GM12878 (cell line): ENCODE measurements around the gene HIF3A. TPM values are rescaled to one million over a fixed set of nuclear protein-coding genes. Genes with fewer than 3 reads are reported as not detected.

Experiments
- ATAC-seq: fragments of 200-7000 bp; cut with Tn5 transposase; 3 replicates; pipeline ENCODE4 v1.9.1; 2020; ENCODE audit warnings: mild to moderate bottlenecking, moderate library complexity
- BruUV-seq: library from RNA; stranded (reverse); fragments of 400-500 nt; replicated peaks from 2 replicates; lab custom pipeline; 2021; lab: Mats Ljungman, UMichigan
- CTCF ChIA-PET: fragments of 300-600 bp; sonication (Branson Sonifier 250); formaldehyde crosslinking; extraction: SDS; loops from one replicate; lab custom pipeline; 2021; ENCODE audit warnings: inconsistent platforms; lab: Yijun Ruan, JAX
- POLR2A ChIA-PET: fragments of 350-600 bp; formaldehyde crosslinking; extraction: SDS; loops from one replicate; lab custom pipeline; 2021; ENCODE audit warnings: inconsistent platforms; lab: Charles Lee
- RAD21 ChIA-PET: fragments of 300-600 bp; sonication (Branson Sonifier 250); formaldehyde crosslinking; loops from one replicate; lab custom pipeline; 2023; ENCODE audit warnings: antibody characterized with exemption; ENCODE audit not compliant: unreplicated experiment; lab: Charles Lee
- SMC1A ChIA-PET: fragments of 300-600 bp; sonication (Branson Sonifier 250); formaldehyde crosslinking; loops from one replicate; lab custom pipeline; 2023; ENCODE audit not compliant: unreplicated experiment, uncharacterized antibody; lab: Charles Lee
- DNase-seq: peaks from one replicate; pipeline ENCODE4 v3.0.0-alpha.2; 2011; ENCODE audit warnings: low read depth, low spot score
- FAIRE-seq: peaks from 3 replicates; lab custom pipeline; 2011; peaks lifted over from hg19 to GRCh38; lab: Jason Lieb, UNC
- H2AFZ ChIP-seq: 2 replicates; pipeline ENCODE4 v1.6.0; 2011; ENCODE audit warnings: low read depth, low read length, control low read depth; ENCODE audit not compliant: control insufficient read depth
- H3K27ac ChIP-seq: 2 replicates; pipeline ENCODE4 v1.5.1; 2011; ENCODE audit warnings: control low read depth; ENCODE audit not compliant: control insufficient read depth, insufficient read depth
- H3K27me3 ChIP-seq, 2 experiments: replicated peaks in 1 of 2; 2 replicates each; pipeline versions ENCODE4 v1.6.0 to v1.6.1; 2011; ENCODE audit warnings: low read length in 1 of 2; ENCODE audit not compliant: control insufficient read depth in 2 of 2, insufficient read depth in 2 of 2
- H3K36me3 ChIP-seq, 2 experiments: 2 replicates each; pipeline ENCODE4 v1.5.1; 2011; ENCODE audit warnings: low read length in 1 of 2; ENCODE audit not compliant: control insufficient read depth in 2 of 2, insufficient read depth in 2 of 2
- H3K4me1 ChIP-seq: 2 replicates; pipeline ENCODE4 v1.6.1; 2011; ENCODE audit warnings: mild to moderate bottlenecking, low read length, moderate library complexity, mixed read lengths; ENCODE audit not compliant: control insufficient read depth, insufficient read depth
- H3K4me2 ChIP-seq: 2 replicates; pipeline ENCODE4 v1.6.0; 2011; ENCODE audit warnings: control low read depth; ENCODE audit not compliant: control insufficient read depth, insufficient read depth
- H3K4me3 ChIP-seq: fragments of 200-600 bp; sonication (generic); 2 replicates; pipeline ENCODE4 v1.5.1; 2016
- H3K79me2 ChIP-seq: 2 replicates; pipeline ENCODE4 v1.6.0; 2011; ENCODE audit warnings: low read length; ENCODE audit not compliant: control insufficient read depth, insufficient read depth
- H3K9ac ChIP-seq: 2 replicates; pipeline ENCODE4 v1.8.0; 2011; ENCODE audit warnings: low read length, control low read depth, mixed read lengths; ENCODE audit not compliant: control insufficient read depth, insufficient read depth
- H3K9me3 ChIP-seq: replicated peaks from 3 replicates; pipeline ENCODE4 v1.5.1; 2011; ENCODE audit warnings: mild to moderate bottlenecking, low read length; ENCODE audit not compliant: control insufficient read depth, insufficient read depth
- H4K20me1 ChIP-seq: 2 replicates; pipeline ENCODE4 v1.6.0; 2011; ENCODE audit not compliant: control insufficient read depth, insufficient read depth
- E2F8 ChIP-seq: fragments of 450-650 bp; IDR thresholded peaks from 2 replicates; pipeline ENCODE4 v1.6.1; 2018; ENCODE audit warnings: mild to moderate bottlenecking, low read depth, moderate library complexity; ENCODE audit not compliant: partially characterized antibody
- IKZF2 ChIP-seq, 2 experiments: fragments of 450-650 bp; IDR thresholded peaks; 2 replicates each; pipeline ENCODE4 v1.6.1; 2017; ENCODE audit warnings: mild to moderate bottlenecking in 2 of 2, moderate library complexity in 2 of 2
- KDM1A ChIP-seq: fragments of 200-600 bp; sonication (generic); IDR thresholded peaks from 2 replicates; pipeline ENCODE4 v1.6.1; 2016; ENCODE audit warnings: borderline replicate concordance
- MYB ChIP-seq: fragments of 150-350 bp; IDR thresholded peaks from 2 replicates; pipeline ENCODE4 v1.6.1; 2014; ENCODE audit warnings: mild to moderate bottlenecking, low read depth, low read length, borderline replicate concordance
- NBN ChIP-seq: fragments of 450-650 bp; IDR thresholded peaks from 2 replicates; pipeline ENCODE4 v1.6.1; 2016
- SPI1 ChIP-seq: IDR thresholded peaks from 2 replicates; pipeline ENCODE4 v1.6.1; 2011; ENCODE audit warnings: low read depth, mild to moderate bottlenecking, low read length, moderate library complexity, borderline replicate concordance; ENCODE audit not compliant: insufficient read depth
- STAT3 ChIP-seq: IDR thresholded peaks from 2 replicates; pipeline ENCODE4 v1.6.1; 2011; ENCODE audit warnings: low read depth, low read length, improper control_type of control experiment
- SUZ12 ChIP-seq: fragments of 200-600 bp; sonication (generic); IDR thresholded peaks from one replicate; pipeline ENCODE4 v1.6.1; 2018; ENCODE audit warnings: antibody characterized with exemption, mild to moderate bottlenecking; ENCODE audit not compliant: unreplicated experiment
- WGBS: methylation state at CpG from one replicate; pipeline ENCODE4 v1.1.6; 2016; ENCODE audit warnings: low lambda C conversion rate; ENCODE audit not compliant: insufficient replicate concordance, insufficient coverage; ENCODE audit errors: missing lambda C conversion rate; 5-methylcytosine and 5-hydroxymethylcytosine counted together
- in situ Hi-C: fragments of 300-500 bp; cut with MboI; formaldehyde crosslinking; loops from 9 replicates; pipeline ENCODE4 v1.14.3; 2018; ENCODE audit warnings: mixed read lengths
- intact Hi-C: fragments of 100-400 bp; cut with micrococcal nuclease; formaldehyde crosslinking; loops from one replicate; pipeline ENCODE4 v1.14.2; 2022; ENCODE audit not compliant: unreplicated experiment
- polyA plus RNA-seq, 11 experiments: library from polyadenylated mRNA; depleted of rRNA in 4 of 11; unstranded in 6 of 11; stranded (reverse) in 5 of 11; fragments of >200 nt; fragmentation: Nextera tagmentation in 4 of 11; fragmentation: Illumina TruSeq in 1 of 11; extraction: Ambion mirVana in 4 of 11; extraction: Trizol in 1 of 11; gene quantifications; 1 replicate in 1 of 11; 2 replicates in 10 of 11; pipeline versions ENCODE4 v1.2.1 to v1.2.3, GENCODE V29; 2011 to 2016; ENCODE audit warnings: inconsistent platforms in 2 of 11, missing spikeins in 2 of 11, low read depth in 1 of 11
- total RNA-seq, 4 experiments: library from RNA; depleted of rRNA in 3 of 4; stranded (reverse); fragments of >200 nt in 3 of 4; fragmentation: Illumina TruSeq in 1 of 4; extraction: Trizol in 1 of 4; gene quantifications; 2 replicates each; pipeline versions ENCODE4 v1.2.1 to v1.2.3, GENCODE V29; 2013 to 2021
- TF ChIP-seq, protein P1 (sequence below): fragments of 450-650 bp; IDR thresholded peaks from 2 replicates; pipeline ENCODE4 v1.6.1; 2017; ENCODE audit warnings: low read depth, mild to moderate bottlenecking, moderate library complexity
- TF ChIP-seq, protein P2 (sequence below): fragments of 450-650 bp; IDR thresholded peaks from 2 replicates; pipeline ENCODE4 v1.6.1; 2017; ENCODE audit warnings: borderline replicate concordance

The HIF3A gene
- total and polyA plus RNA-seq, 10 of the 15 experiments (the other 5 are each of a cell fraction or from before 2014, with no cell fraction given) = 0.03 to 0.20 (median 0.06) TPM; not detected in 5

DNA sequence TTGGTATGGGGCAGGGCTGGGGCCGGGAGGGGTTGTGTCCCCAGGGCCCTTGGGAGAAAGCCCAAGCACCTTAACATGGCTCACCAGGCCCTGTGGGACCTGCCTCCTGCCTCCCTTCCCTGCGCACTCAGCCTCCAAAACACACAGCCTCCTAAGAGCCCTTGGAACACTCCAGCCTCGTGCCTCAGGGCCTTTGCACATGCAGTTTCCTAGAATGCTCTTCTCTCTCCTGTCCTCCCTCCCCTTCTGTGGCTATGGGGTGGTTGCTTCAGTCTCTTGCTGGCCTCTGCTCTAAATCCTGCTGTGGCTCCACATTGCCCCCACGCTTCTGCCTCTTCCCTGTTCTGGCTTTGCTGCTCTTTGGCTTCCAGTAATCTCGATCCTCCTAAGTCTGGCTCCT, 23.7 kb downstream of the HIF3A start:
- Histone ChIP-seq H2AFZ (no peak overlapping the region), H3K79me2 (no peaks in the 10 kb centered on the region), H3K4me1 (no peaks in the 10 kb centered on the region), H3K36me3 (no peaks in the 10 kb centered on the region), H3K4me2 (no peak overlapping the region), H3K4me3 (no peak overlapping the region), H3K27ac (no peak overlapping the region), H4K20me1 (no peaks in the 10 kb centered on the region), H3K27me3 (no peaks in the 10 kb centered on the region; a peak in 1 of 4 replicates), H3K9me3 (no peaks in the 10 kb centered on the region; the same call in 2 of the 3 replicates)
- WGBS = 33% methylated on average over 5 of the region's 5 CpGs
- no peak for FAIRE-seq
- ChIA-PET CTCF (no interaction called here), SMC1A (no interaction called here), POLR2A (no interaction called here), RAD21 (no interaction called here)
- intact Hi-C loops = no loop called here
- no peak for DNase-seq
- BruUV-seq = no TSS peak
- no peak for ATAC-seq
- TF ChIP-seq NBN = no peak
- TF ChIP-seq SUZ12 = no peak
- TF ChIP-seq KDM1A = no peak
- TF ChIP-seq, protein P1, sequence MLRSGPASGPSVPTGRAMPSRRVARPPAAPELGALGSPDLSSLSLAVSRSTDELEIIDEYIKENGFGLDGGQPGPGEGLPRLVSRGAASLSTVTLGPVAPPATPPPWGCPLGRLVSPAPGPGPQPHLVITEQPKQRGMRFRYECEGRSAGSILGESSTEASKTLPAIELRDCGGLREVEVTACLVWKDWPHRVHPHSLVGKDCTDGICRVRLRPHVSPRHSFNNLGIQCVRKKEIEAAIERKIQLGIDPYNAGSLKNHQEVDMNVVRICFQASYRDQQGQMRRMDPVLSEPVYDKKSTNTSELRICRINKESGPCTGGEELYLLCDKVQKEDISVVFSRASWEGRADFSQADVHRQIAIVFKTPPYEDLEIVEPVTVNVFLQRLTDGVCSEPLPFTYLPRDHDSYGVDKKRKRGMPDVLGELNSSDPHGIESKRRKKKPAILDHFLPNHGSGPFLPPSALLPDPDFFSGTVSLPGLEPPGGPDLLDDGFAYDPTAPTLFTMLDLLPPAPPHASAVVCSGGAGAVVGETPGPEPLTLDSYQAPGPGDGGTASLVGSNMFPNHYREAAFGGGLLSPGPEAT = no peak
- no peak for TF ChIP-seq STAT3
- TF ChIP-seq IKZF2 (IDR thresholded peaks at IDR 0.05) = no peak
- no peak for TF ChIP-seq MYB
- TF ChIP-seq SPI1 = no peak
- TF ChIP-seq, protein P2, sequence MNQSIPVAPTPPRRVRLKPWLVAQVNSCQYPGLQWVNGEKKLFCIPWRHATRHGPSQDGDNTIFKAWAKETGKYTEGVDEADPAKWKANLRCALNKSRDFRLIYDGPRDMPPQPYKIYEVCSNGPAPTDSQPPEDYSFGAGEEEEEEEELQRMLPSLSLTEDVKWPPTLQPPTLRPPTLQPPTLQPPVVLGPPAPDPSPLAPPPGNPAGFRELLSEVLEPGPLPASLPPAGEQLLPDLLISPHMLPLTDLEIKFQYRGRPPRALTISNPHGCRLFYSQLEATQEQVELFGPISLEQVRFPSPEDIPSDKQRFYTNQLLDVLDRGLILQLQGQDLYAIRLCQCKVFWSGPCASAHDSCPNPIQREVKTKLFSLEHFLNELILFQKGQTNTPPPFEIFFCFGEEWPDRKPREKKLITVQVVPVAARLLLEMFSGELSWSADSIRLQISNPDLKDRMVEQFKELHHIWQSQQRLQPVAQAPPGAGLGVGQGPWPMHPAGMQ = no peak
- no peak for TF ChIP-seq E2F8
- TF ChIP-seq, all 136 proteins: peak for 0
- in situ Hi-C loops = no loop called here
- H3K9ac ChIP-seq = no peak overlapping the region
